Gastroesophageal sphincter (tissue), 4 donors: ENCODE results near the gene DUSP6. TPM values are rescaled to one million over a fixed set of nuclear protein-coding genes. Genes with fewer than 3 reads are reported as not detected.

ENCODE experiments used
- ATAC-seq: fragments of 150-250 bp; one replicate; pipeline ENCODE4 v1.9.1; 2016; ENCODE audit warnings: mild to moderate bottlenecking, moderate library complexity
- H3K27ac ChIP-seq, 4 donors: fragments of 200-600 bp; sonication (generic) in 3 of 4; 1 replicate in 3 of 4; 2 replicates in 1 of 4; pipeline ENCODE4 v1.5.1; 2016 to 2019
- H3K27me3 ChIP-seq: fragments of 200-600 bp; sonication (generic); one replicate; pipeline ENCODE4 v1.5.1; 2019
- H3K36me3 ChIP-seq, 2 donors: fragments of 200-600 bp; sonication (generic); one replicate each; pipeline ENCODE4 v1.5.1; 2019; ENCODE audit warnings: control low read depth in 1 of 2
- H3K4me1 ChIP-seq, 3 donors: fragments of 200-600 bp; sonication (generic); 1 replicate in 2 of 3; 2 replicates in 1 of 3; pipeline ENCODE4 v1.5.1; 2016 to 2019; ENCODE audit warnings: control low read depth in 2 of 3
- H3K4me3 ChIP-seq, 2 donors: fragments of 200-600 bp; sonication (generic); one replicate each; pipeline ENCODE4 v1.5.1; 2019; ENCODE audit warnings: mild to moderate bottlenecking in 1 of 2, moderate library complexity in 1 of 2
- H3K9me3 ChIP-seq, 3 donors: fragments of 200-600 bp; sonication (generic); one replicate each; pipeline ENCODE4 v1.5.1; 2017 to 2019; ENCODE audit warnings: control low read depth in 2 of 3
- EP300 ChIP-seq: sonication (generic); formaldehyde crosslinking; IDR thresholded peaks from one replicate; pipeline ENCODE4 v1.6.1; 2017; ENCODE audit warnings: antibody characterized with exemption, mild to moderate bottlenecking
- POLR2A ChIP-seq, 2 donors: fragments of 450-650 bp; IDR thresholded peaks; one replicate each; pipeline ENCODE4 v1.6.1; 2017; ENCODE audit warnings: antibody characterized with exemption in 2 of 2, mild to moderate bottlenecking in 2 of 2, moderate library complexity in 1 of 2
- POLR2AphosphoS5 ChIP-seq: sonication (generic); formaldehyde crosslinking; IDR thresholded peaks from one replicate; pipeline ENCODE4 v1.6.1; 2017; ENCODE audit warnings: antibody characterized with exemption
- WGBS, 2 donors: methylation state at CpG; one replicate each; pipeline ENCODE4 v1.1.5; 2018; ENCODE audit warnings: low coverage in 1 of 2; 5-methylcytosine and 5-hydroxymethylcytosine counted together
- total RNA-seq, 4 donors: library from RNA; depleted of rRNA; stranded (reverse); fragments of >200 nt; gene quantifications; one replicate each; pipeline ENCODE4 v1.1.0, GENCODE V29; 2016
- TF ChIP-seq, protein P1 (sequence below), 4 experiments: fragments of 200-600 bp in 2 of 4; fragments of 450-650 bp in 2 of 4; sonication (generic) in 1 of 4; IDR thresholded peaks; one replicate each; pipeline ENCODE4 v1.5.1; 2017 to 2019; ENCODE audit warnings: antibody characterized with exemption in 4 of 4, mild to moderate bottlenecking in 2 of 4, moderate library complexity in 2 of 4

Gene DUSP6
- total RNA-seq, 4 donors from 2014 or later = 52.8 to 73.8 (median 58.5) TPM

DNA sequence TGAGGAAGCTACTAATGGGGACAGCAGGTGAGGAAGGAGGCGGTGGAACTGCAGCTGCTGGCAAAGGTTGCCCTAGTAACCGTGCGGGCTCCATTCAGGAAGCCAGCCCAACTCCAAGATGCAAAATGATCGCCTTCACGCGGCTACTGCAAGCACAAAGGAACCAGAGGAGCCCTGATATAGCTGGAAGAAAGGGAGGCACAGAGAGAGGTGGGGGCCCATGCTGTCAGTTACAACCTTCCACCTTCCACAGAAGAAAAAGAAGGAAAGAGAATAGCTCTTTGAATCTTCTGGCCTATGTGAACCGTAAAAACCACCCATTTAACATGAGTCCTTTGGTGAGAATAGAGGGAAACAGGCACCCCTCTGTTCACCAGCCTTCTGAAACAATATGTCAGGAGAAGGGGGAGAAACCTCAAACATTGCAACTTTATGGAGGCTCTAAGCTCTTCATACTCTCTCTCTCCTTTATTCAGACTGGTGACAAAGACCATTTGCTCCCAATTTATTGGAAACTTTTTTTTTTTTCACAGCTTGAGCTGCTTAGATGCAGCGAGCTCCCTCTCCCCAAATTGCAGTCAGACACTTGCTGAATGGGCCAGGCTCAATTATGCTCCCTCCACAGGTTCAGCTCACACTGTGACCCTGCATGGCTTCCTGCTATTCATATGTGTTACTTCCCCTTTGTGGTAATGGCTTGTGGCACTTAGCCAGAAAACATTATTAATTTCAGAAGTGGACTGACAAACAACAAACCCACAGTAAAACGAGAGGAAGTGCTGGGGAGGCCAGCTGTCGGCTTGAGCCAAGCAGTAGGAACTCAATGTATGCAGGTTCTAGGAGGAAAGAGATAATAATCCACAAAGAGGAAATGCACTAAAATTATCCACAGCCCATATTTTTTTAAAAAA lies 6.2 kb downstream of the DUSP6 start:
- peak; percentile 54 for ATAC-seq
- no peak overlapping the region for H3K4me3 ChIP-seq
- no peaks in the 10 kb centered on the region for H3K27me3 ChIP-seq
- TF ChIP-seq POLR2AphosphoS5 = peak; percentile 5
- no peak for TF ChIP-seq EP300
- no peaks in the 10 kb centered on the region for H3K9me3 ChIP-seq
- peaks cover 3 to 60% (median 19%) of the 10 kb centered on the region in 3 donors for H3K4me1 ChIP-seq
- H3K36me3 ChIP-seq = peaks cover 0 to 18% of the 10 kb centered on the region in 2 donors
- peak overlapping the region; percentile 4 to 99 (median 54) for H3K27ac ChIP-seq
- WGBS, 2 donors = 35 to 51% methylated on average over 3 to 9 of the region's 10 CpGs

DNA sequence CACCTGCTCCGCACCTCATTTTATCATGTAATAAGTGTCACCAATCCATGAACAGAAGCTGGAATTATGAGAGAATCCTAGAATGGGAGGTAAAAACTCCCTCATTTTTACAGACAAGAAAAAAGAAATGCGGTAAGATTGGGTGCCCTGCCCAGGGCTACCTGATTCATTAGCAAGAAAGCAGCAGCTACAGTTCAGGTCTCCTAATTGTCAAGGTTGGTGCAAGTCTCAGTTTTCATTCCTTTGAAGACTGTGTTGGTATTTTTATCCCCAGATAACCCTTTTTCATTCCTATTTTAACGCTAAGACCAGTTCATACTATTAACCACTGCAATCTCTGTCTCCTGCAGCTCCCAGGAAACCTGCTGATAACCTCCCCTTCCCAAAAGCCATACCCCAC lies 6.9 kb downstream of the DUSP6 start:
- H3K36me3 ChIP-seq = peaks cover 0 to 18% of the 10 kb centered on the region in 2 donors
- peak overlapping the region in 3 of 4 donors; percentile 52 to 99 (median 55) for H3K27ac ChIP-seq
- H3K9me3 ChIP-seq = no peaks in the 10 kb centered on the region
- ATAC-seq = no peak
- 88 to 92% methylated on average over 3 of the region's 3 CpGs for WGBS, 2 donors
- peaks cover 3 to 56% (median 19%) of the 10 kb centered on the region in 3 donors for H3K4me1 ChIP-seq
- no peak for TF ChIP-seq POLR2A (IDR thresholded peaks at IDR 0.05)
- TF ChIP-seq, protein P1, sequence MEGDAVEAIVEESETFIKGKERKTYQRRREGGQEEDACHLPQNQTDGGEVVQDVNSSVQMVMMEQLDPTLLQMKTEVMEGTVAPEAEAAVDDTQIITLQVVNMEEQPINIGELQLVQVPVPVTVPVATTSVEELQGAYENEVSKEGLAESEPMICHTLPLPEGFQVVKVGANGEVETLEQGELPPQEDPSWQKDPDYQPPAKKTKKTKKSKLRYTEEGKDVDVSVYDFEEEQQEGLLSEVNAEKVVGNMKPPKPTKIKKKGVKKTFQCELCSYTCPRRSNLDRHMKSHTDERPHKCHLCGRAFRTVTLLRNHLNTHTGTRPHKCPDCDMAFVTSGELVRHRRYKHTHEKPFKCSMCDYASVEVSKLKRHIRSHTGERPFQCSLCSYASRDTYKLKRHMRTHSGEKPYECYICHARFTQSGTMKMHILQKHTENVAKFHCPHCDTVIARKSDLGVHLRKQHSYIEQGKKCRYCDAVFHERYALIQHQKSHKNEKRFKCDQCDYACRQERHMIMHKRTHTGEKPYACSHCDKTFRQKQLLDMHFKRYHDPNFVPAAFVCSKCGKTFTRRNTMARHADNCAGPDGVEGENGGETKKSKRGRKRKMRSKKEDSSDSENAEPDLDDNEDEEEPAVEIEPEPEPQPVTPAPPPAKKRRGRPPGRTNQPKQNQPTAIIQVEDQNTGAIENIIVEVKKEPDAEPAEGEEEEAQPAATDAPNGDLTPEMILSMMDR (IDR thresholded peaks at IDR 0.05) = no peak
- no peak overlapping the region for H3K4me3 ChIP-seq
- H3K27me3 ChIP-seq = no peaks in the 10 kb centered on the region

DNA sequence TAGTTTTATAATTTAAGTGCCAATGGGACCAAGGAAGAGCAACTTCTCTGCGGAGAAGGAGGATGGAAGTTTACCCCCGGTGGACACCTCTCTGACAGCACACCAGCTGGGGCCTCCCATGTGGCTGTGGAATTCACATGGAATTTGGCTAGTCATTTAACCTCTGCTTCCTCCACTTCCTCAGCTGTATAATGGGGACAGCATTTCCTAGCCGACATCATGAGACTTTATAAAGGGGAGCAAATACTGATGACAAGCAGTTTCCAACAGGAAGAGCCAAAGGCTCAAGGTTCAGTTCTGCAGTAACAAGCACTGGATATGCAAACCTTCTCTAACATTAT lies 7.5 kb downstream of the DUSP6 start:
- TF ChIP-seq POLR2A (IDR thresholded peaks at IDR 0.05) (no peak), EP300 (no peak), POLR2AphosphoS5 (no peak)
- TF ChIP-seq, protein P1 (IDR thresholded peaks at IDR 0.05) = no peak
- no peak for ATAC-seq
- peaks cover 0 to 18% of the 10 kb centered on the region in 2 donors for H3K36me3 ChIP-seq
- H3K4me1 ChIP-seq = peaks cover 3 to 51% (median 19%) of the 10 kb centered on the region in 3 donors
- H3K4me3 ChIP-seq = no peak overlapping the region
- H3K27ac ChIP-seq = no peak overlapping the region
- 80 to 92% methylated on average over 2 to 3 of the region's 3 CpGs for WGBS, 2 donors
- no peaks in the 10 kb centered on the region for H3K27me3 ChIP-seq
- no peaks in the 10 kb centered on the region for H3K9me3 ChIP-seq

DNA sequence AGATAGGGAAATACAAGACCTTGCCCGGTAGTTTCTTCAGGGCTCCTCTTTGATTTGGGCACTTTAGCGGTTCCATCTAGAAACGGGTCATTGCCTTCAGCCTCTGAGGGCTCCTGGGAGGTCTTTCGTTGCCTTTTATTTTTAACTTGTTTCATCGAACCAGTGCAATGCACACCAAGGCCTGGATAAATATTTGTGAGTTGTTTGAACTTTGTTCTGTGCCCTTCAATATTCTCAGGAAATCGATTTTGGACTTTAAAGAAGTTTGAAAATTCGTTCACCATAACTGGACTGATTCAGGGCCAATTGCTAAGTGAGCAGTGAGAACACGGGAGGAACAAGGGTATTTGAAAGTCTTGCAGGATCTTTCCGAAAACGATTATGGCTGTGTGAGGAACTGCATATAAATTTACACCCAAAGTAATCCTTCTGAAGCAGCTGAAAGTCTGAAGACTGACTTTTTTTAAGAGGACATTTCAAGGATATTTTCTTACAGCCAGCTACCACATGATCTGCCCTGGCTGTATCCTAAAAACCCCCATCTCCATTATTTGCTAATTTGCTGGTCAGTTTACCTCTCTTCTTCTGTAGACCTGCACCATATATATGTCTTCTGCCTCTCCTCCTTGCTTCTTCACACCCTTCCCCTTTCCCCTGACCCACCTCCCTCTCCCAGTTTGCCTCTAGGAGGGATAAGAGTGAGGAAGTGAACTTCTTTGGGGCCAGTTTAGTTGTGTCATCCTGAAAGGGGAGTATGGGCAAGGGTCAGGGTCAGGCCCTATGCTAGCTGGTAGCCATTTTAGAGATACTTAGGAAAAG lies 8.0 kb downstream of the DUSP6 start:
- Histone ChIP-seq H3K27ac (peak overlapping the region in 1 of 4 donors; percentile 28), H3K9me3 (no peaks in the 10 kb centered on the region), H3K36me3 (peaks cover 0 to 17% of the 10 kb centered on the region in 2 donors), H3K27me3 (no peaks in the 10 kb centered on the region), H3K4me1 (peaks cover 3 to 45% (median 19%) of the 10 kb centered on the region in 3 donors), H3K4me3 (no peak overlapping the region)
- 89 to 90% methylated on average over 8 to 10 of the region's 10 CpGs for WGBS, 2 donors
- ATAC-seq = no peak
- TF ChIP-seq POLR2A (IDR thresholded peaks at IDR 0.05) = no peak
- TF ChIP-seq EP300 = no peak
- TF ChIP-seq, protein P1 (IDR thresholded peaks at IDR 0.05) = no peak
- TF ChIP-seq POLR2AphosphoS5 = no peak

DNA sequence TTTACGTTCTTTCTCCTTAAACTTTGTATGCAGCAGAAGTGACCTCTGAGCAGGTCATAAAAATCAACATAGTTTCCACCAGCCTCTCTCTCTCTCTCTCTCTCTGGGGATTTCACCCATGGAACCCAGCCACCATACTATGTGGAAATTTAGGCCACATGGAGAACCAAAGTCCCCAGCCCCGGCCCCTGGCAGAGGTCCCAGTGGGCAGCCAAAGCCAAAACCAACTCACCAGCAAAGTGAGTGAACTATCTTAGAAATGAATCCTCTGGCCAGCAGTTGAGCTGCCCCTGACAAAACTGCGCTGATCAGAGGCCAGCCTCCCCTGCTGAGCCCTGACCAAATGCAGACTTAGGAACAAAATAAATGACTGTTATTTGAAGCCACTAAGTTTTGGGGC lies 9.2 kb downstream of the DUSP6 start:
- 59 to 86% methylated on average over 1 to 2 of the region's 3 CpGs for WGBS, 2 donors
- Histone ChIP-seq H3K27me3 (no peaks in the 10 kb centered on the region), H3K4me3 (no peak overlapping the region), H3K36me3 (peaks cover 0 to 7% of the 10 kb centered on the region in 2 donors), H3K9me3 (no peaks in the 10 kb centered on the region), H3K4me1 (peaks cover 3 to 34% (median 14%) of the 10 kb centered on the region in 3 donors), H3K27ac (peak overlapping the region in 1 of 4 donors; percentile 20)
- no peak for ATAC-seq
- TF ChIP-seq POLR2A (IDR thresholded peaks at IDR 0.05) = no peak
- TF ChIP-seq POLR2AphosphoS5 = no peak
- TF ChIP-seq, protein P1 (IDR thresholded peaks at IDR 0.05) = no peak
- no peak for TF ChIP-seq EP300
